Thyroid gland (tissue), 4 donors: ENCODE measurements around the gene MTAP. TPM values are rescaled to one million over a fixed set of nuclear protein-coding genes. Genes with fewer than 3 reads are reported as not detected.

Experiments
- DNase-seq, 2 donors: peaks; one replicate each; pipeline ENCODE4 v3.0.0-alpha.2; 2019
- H3K27ac ChIP-seq, 3 donors: fragments of 200-600 bp; sonication (generic); 1 replicate in 2 of 3; 2 replicates in 1 of 3; pipeline ENCODE4 v1.5.1; 2016 to 2019; ENCODE audit warnings: mild to moderate bottlenecking in 1 of 3, moderate library complexity in 1 of 3
- H3K27me3 ChIP-seq: fragments of 200-600 bp; sonication (generic); one replicate; pipeline ENCODE4 v1.5.1; 2019
- H3K36me3 ChIP-seq, 2 donors: fragments of 200-600 bp; sonication (generic); one replicate each; pipeline ENCODE4 v1.5.1; 2016 to 2019
- H3K4me1 ChIP-seq, 2 donors: fragments of 200-600 bp; sonication (generic); one replicate each; pipeline ENCODE4 v1.5.1; 2017 to 2019
- H3K4me3 ChIP-seq, 3 donors: fragments of 200-600 bp; sonication (generic); replicated peaks in 1 of 3; 1 replicate in 2 of 3; 2 replicates in 1 of 3; pipeline ENCODE4 v1.5.1; 2016; ENCODE audit warnings: mild to moderate bottlenecking in 1 of 3
- H3K9me3 ChIP-seq: fragments of 200-600 bp; sonication (generic); one replicate; pipeline ENCODE4 v1.5.1; 2017
- POLR2A ChIP-seq, 2 donors: fragments of 450-650 bp; IDR thresholded peaks; one replicate each; pipeline ENCODE4 v1.6.1; 2017; ENCODE audit warnings: antibody characterized with exemption in 2 of 2, mild to moderate bottlenecking in 2 of 2, moderate library complexity in 1 of 2
- WGBS, 2 donors: methylation state at CpG; one replicate each; pipeline ENCODE4 v1.1.5; 2017; 5-methylcytosine and 5-hydroxymethylcytosine counted together
- intact Hi-C: fragments of 100-400 bp; cut with DNase I; formaldehyde crosslinking; loops from one replicate; pipeline ENCODE4 v1.15.1; 2023
- total RNA-seq, 4 donors: library from RNA; depleted of rRNA; stranded (reverse); fragments of >200 nt; gene quantifications; one replicate each; pipeline ENCODE4 v1.2.3, GENCODE V29; 2016
- TF ChIP-seq, protein P1 (sequence below), 6 experiments: fragments of 200-600 bp in 3 of 6; fragments of 450-650 bp in 3 of 6; sonication (generic) in 3 of 6; IDR thresholded peaks; one replicate each; pipeline ENCODE4 v1.5.1; 2016 to 2019; ENCODE audit warnings: antibody characterized with exemption in 6 of 6, mild to moderate bottlenecking in 2 of 6, inconsistent platforms in 1 of 6, moderate library complexity in 1 of 6

The MTAP gene
- total RNA-seq, 4 donors from 2014 or later: 17.1 to 24.2 (median 19.1) TPM

GRCh38 chr9:21901546-21901945, 99.1 kb downstream of the MTAP start:
- TF ChIP-seq POLR2A (IDR thresholded peaks at IDR 0.05): no peak
- TF ChIP-seq, protein P1, sequence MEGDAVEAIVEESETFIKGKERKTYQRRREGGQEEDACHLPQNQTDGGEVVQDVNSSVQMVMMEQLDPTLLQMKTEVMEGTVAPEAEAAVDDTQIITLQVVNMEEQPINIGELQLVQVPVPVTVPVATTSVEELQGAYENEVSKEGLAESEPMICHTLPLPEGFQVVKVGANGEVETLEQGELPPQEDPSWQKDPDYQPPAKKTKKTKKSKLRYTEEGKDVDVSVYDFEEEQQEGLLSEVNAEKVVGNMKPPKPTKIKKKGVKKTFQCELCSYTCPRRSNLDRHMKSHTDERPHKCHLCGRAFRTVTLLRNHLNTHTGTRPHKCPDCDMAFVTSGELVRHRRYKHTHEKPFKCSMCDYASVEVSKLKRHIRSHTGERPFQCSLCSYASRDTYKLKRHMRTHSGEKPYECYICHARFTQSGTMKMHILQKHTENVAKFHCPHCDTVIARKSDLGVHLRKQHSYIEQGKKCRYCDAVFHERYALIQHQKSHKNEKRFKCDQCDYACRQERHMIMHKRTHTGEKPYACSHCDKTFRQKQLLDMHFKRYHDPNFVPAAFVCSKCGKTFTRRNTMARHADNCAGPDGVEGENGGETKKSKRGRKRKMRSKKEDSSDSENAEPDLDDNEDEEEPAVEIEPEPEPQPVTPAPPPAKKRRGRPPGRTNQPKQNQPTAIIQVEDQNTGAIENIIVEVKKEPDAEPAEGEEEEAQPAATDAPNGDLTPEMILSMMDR (IDR thresholded peaks at IDR 0.05): no peak
- no peaks in the 10 kb centered on the region for H3K4me1 ChIP-seq
- intact Hi-C loops: no loop called here
- H3K36me3 ChIP-seq: no peaks in the 10 kb centered on the region
- no peak overlapping the region for H3K27ac ChIP-seq
- no peak for DNase-seq
- no peaks in the 10 kb centered on the region for H3K9me3 ChIP-seq
- 96 to 98% methylated on average over 1 of the region's 1 CpG for WGBS, 2 donors
- no peak overlapping the region for H3K4me3 ChIP-seq
- H3K27me3 ChIP-seq: no peaks in the 10 kb centered on the region

DNA sequence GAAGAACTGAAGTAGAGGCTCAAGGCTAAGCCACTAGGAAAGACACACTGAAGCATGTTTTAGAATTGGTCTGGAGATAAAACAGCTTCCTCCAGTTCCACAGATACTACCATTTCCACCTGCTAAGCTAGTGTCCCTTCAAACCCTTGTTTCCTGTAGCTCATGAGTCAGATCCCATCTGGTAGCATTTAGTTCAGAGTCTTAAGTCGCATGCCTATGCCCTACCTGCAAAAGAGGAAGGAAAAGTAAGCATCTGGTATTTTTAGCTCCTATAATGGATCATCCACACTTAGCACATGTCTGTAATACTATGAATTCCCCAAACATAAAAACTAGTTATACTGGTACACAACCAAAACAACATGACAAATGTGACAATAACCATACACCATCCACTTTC, 99.7 kb downstream of the MTAP start:
- no peaks in the 10 kb centered on the region for H3K9me3 ChIP-seq

DNA sequence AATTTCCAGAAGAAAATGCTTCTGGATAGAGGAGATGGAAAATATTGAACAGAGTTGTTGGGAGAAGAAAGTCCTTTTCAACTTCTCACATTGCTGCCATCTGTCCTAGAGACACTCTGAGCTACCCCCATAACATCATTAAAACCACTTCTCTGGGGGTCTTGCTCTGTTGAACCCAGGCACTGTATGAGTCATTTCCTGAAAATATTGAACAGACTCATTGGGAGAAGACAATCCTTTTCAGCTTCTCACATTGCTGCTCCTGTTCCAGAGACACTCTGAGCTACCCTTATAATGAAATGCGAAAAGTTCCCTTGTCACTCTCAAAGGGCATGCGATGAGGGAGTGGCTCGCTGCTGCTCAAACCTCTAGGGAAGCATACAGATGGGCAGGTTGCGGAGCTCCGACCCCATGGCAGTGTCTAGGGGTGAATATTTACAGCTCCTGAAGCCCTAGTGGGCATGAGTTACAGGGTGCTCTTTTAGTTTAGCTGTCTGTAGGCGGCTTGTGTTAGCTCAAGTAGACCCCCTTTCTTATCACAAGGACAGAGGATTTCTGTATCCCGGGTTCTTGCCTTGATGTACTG, 101.0 kb downstream of the MTAP start:
- intact Hi-C loops: no loop called here
- H3K9me3 ChIP-seq: no peaks in the 10 kb centered on the region
- TF ChIP-seq, protein P1 (IDR thresholded peaks at IDR 0.05): no peak
- no peak for TF ChIP-seq POLR2A (IDR thresholded peaks at IDR 0.05)
- no peaks in the 10 kb centered on the region for H3K4me1 ChIP-seq
- no peaks in the 10 kb centered on the region for H3K27me3 ChIP-seq
- 92 to 94% methylated on average over 7 of the region's 7 CpGs for WGBS, 2 donors
- H3K27ac ChIP-seq: no peak overlapping the region
- no peak for DNase-seq
- no peak overlapping the region for H3K4me3 ChIP-seq
- H3K36me3 ChIP-seq: no peaks in the 10 kb centered on the region

More for the DNA sequence above, 99.7 kb downstream of the MTAP start:
- Histone ChIP-seq H3K27me3 (no peaks in the 10 kb centered on the region), H3K36me3 (no peaks in the 10 kb centered on the region), H3K4me1 (no peaks in the 10 kb centered on the region), H3K27ac (no peak overlapping the region), H3K4me3 (no peak overlapping the region)
- DNase-seq: no peak
- intact Hi-C loops: no loop called here
- no peak for TF ChIP-seq POLR2A (IDR thresholded peaks at IDR 0.05)
- TF ChIP-seq, protein P1 (IDR thresholded peaks at IDR 0.05): no peak
- 33 to 75% methylated on average over 1 of the region's 1 CpG for WGBS, 2 donors

GRCh38 chr9:21904371-21904770, 101.9 kb downstream of the MTAP start:
- no peaks in the 10 kb centered on the region for H3K9me3 ChIP-seq
- intact Hi-C loops: no loop called here

DNA sequence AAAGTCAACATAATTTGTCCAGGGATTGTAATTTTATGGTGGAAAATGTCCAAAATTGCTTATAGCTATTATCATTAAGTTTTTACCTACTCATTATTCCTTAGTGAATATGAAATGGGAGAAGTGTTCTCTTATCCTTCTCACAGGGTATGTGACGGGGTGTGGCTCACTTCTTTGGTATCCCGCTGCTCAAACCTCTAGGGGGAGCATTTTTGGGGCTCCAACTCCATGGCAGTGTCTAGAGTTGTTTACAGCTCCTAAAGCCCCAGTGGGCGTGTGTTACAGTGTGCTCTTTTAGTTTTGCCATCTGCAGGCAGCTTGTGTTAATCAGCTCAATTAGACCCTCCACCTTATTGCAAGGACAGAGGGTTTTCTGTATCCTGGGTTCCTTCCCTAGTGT, 102.3 kb downstream of the MTAP start:
- H3K9me3 ChIP-seq: no peaks in the 10 kb centered on the region

More at GRCh38 chr9:21904371-21904770, 101.9 kb downstream of the MTAP start:
- Histone ChIP-seq H3K4me3 (no peak overlapping the region), H3K4me1 (no peaks in the 10 kb centered on the region), H3K36me3 (no peaks in the 10 kb centered on the region), H3K27me3 (no peaks in the 10 kb centered on the region), H3K27ac (no peak overlapping the region)
- WGBS, 2 donors: 85 to 89% methylated on average over 4 of the region's 4 CpGs
- TF ChIP-seq, protein P1 (IDR thresholded peaks at IDR 0.05): no peak
- TF ChIP-seq POLR2A (IDR thresholded peaks at IDR 0.05): no peak
- DNase-seq: no peak

More for the DNA sequence above, 102.3 kb downstream of the MTAP start:
- H3K27ac ChIP-seq: no peak overlapping the region
- 87 to 90% methylated on average over 3 of the region's 3 CpGs for WGBS, 2 donors
- H3K27me3 ChIP-seq: no peaks in the 10 kb centered on the region
- intact Hi-C loops: no loop called here
- H3K4me1 ChIP-seq: no peaks in the 10 kb centered on the region
- TF ChIP-seq, protein P1 (IDR thresholded peaks at IDR 0.05): no peak
- no peak for TF ChIP-seq POLR2A (IDR thresholded peaks at IDR 0.05)
- no peak overlapping the region for H3K4me3 ChIP-seq
- no peaks in the 10 kb centered on the region for H3K36me3 ChIP-seq
- DNase-seq: no peak
